Stimulated activated CD4-positive, alpha-beta T cell treated with anti-CD3 and anti-CD28 coated beads, Interleukin-1b, Interleukin-23, amount 100 ng/mL, for 24 hours (primary cell): ENCODE measurements around the gene SCLY.

Source experiments
- DNase-seq, 4 experiments: peaks; one replicate each; pipeline ENCODE4 v3.0.0-alpha.2; 2020; ENCODE audit warnings: low read depth in 4 of 4, low spot score in 1 of 4

The SCLY gene

DNA sequence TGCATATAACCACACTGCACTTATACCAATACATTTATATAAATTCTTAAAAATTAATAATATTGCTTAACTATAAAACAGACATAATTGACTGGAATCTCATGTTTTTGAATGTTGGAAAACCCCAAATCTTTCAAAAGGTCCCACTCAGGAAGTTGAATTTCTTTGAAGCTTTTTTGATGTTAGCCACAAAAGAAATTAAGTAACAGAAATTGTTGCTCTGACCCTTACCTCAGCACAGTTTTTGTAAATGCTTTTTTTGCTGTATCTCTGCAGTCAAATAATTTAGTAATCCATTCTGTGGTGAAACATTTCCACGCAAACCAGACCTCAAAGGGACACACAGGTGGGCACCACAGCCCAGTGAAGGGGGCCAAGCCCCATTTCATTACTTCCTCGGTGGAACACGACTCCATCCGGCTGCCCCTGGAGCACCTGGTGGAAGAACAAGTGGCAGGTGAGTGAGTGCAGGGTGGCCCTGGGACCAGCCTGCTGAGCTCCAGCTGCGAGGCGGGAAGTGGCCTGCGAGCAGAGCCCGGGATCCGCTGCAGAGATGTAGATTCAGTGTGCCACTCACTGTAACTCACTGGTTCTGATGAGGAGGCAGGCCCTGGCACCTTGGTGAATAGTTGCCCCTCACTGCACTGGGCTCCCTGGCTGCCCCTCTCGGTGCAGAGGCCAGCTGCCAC lies 8.4 kb downstream of the SCLY start:
- DNase-seq, result no peak

DNA sequence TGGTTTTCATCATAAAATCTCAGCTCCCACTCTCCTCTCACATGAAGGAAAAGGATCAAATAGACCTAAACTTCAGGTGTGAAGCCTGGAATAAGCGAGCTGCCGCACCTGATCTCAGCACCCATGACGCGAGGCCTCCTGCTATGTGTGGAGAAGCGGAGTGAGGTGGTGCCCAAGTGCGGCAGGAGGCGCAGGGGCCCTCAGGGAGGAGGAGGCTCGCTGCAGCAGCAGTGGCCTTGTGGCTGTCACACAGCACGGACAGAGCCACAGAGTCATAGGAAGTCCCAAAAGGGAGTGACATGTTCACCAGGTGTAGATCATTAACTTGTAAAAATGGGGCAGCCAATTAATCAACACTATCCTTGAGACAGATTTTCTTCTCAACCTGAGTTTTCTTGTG lies 9.1 kb downstream of the SCLY start:
- DNase-seq, result no peak

DNA sequence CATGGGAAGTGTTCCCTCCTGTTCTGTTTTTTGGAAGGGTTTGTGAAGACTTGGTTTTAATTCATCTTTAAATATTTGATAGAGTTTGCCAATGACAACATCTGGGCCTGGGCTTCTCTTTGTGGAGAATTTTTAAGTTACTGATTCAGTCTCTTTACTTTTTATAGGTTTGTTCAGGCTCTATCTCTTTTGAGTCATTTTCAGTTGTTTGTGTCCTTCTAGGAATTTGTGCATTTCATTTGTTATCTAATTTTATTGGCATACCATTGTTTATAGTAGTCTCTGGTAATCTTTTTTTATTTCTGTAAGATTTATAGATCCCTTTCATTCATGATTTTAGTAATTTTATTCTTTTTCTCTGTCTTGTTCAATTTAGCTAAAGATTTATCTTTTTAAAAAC lies 14.6 kb downstream of the SCLY start:
- no peak for DNase-seq

DNA sequence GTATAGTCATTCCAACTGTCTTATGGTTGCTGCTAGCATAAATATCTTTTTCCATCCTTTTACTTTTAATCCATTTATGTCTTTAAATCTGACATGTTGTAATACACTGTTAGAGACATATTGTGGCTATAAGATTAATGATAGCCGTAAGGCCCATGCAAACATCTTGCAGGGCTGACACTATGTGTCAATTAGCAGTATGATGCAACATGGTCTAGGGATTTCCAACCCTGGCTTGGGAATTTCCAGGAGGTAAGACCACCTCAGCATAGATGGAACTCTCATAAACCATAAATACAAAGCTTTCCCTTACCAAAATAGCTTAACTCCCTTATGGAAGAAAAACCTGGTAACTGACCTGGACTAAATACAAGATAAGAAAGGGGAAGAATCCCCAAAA lies 16.5 kb downstream of the SCLY start:
- no peak for DNase-seq

DNA sequence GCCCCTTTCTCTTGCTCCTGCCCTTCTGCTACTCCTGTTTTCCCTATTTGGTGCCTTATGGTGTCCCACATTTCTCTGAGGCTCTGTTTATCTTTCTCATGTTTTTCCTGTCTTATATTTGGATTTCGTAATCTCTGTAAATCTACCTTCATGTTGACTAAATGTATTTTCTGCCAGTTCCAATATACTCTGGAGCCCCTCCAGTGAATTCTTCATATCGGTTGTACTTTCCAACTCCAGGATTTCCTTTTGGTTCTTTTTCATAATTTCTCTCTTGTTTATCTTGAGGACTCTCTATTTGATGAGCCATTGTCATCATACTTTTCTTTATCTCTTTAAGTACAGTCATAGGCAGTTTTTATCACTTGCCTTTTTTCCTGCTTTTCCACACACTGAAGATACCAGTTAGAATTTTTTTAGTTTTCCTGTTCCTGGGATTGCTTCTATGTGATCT lies 19.1 kb downstream of the SCLY start:
- no peak for DNase-seq

DNA sequence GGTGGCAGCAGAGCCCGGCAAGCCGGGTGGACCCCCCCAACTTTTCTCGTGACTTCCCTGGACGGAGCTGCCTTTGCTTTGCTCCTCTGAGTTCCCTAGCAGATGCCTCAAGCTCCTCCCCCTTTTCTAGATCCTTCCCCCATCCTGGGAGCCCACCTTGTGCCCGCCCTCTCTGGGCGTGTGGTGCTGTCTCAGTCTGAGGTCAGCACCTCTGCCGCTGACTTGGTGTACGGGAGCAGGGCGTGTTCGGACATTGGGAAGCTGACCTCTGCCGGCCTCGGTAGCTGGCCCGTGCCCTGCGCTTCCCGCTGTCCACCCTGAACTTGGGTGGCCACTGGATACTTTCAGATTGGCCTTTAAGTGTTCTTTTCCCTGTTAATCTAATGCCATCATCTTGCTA lies 19.7 kb downstream of the SCLY start:
- DNase-seq, result no peak

DNA sequence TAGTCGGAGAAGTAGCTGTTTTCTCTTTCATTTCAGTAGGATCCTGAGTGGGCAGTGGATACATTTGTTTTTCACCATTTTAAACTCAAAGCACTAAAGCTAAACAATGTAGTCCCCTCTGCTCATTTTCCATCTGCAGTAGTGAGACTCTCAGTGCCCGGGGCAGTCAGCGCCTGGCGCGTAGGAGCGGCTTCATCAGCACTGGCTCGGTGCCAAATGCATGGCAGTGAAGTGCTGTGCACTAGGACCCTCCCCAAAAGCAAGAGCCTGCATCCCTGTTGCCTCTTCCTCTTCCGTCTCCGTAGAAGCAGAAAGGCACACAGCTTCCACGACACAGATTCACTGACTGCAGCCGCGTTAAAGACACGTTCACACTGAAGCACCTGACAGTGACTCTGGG lies 20.3 kb downstream of the SCLY start:
- DNase-seq, result no peak

DNA sequence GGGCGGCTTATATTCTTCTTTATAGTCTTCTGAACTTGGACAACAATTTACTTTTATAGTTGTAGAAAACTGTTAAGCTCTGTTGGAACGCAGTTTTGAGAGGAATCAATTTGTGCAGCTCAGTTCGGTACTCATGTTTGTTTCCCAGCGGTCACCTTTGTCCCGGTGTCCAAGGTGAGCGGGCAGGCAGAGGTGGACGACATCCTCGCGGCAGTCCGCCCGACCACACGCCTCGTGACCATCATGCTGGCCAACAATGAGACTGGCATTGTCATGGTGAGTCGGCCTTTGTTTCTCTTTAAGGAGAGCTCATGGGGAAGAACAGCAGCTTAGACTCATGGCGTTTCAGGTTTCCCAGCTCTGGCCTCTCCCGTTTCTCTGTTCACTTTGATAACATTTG lies 20.8 kb downstream of the SCLY start:
- no peak for DNase-seq

DNA sequence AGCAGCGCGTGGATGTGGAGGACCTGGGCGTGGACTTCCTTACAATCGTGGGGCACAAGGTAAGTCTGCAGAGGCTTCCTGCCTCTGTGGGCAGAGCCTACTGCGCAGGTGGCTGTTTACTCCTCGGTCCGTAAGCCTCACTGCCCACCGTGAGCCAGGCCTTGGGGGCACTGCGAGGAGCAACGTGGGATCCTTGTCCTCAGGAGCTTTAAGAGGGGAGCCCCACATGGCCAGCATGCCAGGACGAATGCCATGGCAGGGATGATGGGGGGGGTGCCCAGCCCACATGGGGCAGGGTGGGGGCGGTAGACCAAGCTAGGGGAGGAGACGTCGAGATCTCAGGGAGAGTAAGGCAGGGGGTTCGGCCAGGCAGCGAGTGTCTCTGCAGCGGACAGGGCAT lies 21.4 kb downstream of the SCLY start:
- DNase-seq, result no peak

DNA sequence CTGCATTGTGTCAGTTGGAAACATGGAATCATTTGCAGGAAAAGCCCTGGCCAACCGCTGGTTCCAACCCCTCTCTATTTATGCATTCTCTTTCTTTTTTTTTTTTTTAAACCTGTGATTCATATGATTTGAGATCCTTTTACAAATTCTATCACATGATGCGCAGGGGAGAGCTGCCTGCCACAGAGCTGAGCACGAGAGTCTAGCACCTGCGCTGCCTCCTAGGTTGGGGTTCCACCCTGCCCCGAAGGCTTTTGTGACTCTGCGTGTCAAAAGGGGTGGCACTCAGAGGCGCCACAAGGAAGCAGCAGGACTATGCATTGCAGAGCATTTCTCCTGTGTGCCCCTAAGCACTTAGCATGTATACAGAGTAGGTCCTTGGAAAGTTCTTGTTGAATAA lies 22.0 kb downstream of the SCLY start:
- DNase-seq, result no peak

DNA sequence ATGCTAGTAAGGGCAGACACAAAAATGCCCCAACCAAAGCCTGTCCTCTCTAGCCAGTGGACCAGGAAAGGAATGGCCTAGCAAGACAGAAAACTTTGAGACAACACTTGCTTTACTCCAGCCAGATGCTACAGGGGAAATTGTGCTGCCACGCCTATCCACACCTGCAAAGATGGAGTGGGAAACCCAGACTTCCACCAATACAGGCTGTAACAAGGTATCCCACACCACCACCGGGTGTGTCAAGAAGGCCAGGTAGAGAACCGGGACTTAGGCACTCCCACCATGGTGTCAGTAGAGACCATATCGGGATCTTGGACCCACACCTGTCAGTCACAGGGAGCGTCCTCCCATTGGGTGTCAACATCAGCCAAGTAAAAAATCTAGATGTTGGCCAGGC lies 23.1 kb downstream of the SCLY start:
- DNase-seq, result no peak

DNA sequence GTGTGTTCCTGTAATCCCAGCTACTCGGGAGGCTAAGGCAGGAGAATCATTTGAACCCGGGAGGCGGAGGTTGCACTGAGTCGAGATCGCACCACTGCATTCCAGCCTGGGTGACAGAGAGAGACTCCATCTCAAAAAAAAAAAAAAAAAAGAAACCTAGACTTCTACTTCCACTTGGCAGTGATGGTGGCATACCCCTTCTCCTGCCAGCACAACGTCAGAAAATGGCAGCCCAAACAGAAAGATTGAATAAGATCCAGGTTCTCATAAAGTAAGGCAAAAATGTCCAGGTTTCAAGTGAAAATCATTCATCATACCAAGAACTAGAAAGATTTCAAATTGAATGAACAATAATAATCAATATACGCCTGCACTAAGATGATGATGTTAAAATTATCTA lies 24.0 kb downstream of the SCLY start:
- no peak for DNase-seq

DNA sequence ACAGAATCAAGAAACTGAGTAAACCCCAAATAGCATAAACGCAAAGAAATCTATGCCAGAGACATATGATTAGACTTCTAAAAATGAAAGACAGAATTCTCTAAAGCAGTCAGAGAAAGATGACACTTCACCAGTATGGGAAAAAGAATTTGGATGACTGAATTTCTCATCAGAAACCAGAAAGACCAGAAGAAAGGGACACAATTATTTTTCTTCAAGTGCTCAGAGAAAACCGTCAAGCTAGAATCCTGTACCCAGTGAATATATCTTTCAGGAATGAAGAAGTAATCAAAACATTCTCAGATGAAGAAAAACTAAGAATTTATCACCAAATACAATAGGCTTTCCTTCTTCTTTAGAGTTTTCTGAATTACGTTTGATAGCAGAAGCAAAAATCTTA lies 25.1 kb downstream of the SCLY start:
- no peak for DNase-seq

DNA sequence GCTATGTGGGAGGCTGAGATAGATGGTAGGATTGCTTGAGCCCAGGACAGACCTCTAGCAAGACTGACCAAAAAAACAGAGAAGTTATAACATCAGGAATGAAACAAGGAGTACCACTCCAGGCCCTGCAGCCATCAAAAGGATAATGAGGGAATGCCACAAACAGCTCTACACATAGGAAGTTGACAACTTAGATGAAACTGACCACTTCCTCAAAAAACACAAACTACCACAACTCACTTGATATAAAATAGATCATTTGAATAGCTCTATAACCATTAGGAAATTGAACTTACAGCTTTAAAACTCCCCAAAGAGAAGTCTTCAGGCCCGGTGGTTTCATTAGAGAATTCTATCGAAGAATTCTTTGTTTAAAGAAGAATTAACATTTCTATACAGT lies 26.4 kb downstream of the SCLY start:
- DNase-seq, result no peak

DNA sequence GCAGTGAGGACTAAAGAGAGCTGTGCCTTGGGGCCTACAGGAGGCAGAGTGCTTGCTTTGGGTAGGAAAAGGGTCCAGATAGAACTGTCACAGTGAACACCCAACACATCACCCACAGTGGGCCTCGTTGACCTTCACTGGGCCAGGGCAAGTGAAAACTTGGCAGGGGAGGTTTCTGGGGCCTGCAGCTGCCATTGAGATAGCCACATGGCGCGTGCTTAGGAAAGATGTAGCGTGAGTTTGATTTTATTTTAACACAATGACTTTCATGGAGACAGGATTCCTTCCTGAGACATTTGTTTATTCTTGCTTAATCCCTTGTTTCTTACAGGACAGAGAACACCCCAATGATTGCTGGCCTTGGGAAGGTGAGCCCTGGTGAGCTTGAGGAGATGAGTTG lies 30.1 kb downstream of the SCLY start:
- no peak for DNase-seq

DNA sequence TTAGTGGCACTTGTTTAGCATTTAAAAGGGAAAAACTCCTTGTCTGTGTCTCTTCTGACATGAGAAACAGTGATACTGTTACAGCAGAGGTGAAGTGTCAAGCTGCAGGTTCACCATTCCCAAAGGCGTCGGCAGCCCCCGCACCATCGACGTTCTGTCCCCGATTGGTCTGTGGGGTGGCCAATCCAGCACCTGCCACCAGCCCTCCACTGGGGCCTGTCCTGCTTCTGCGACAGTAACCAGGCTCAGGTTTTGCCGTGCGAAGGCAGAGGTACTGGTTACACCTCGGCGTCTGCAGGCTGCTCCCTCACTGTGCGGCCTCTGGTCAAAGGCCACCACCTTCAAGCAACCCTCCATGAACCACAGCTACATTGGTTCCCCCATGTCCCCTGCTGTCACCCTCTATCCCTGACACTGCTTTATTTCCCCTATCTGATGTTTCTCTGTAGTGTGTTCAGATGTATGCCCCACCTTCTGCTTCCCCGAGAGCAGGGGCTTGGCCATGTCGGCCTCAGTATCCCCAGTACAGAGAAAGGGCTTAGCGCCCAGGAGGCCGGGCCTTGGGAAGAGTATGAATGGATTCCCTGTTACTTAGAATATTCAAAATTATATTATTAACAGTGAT lies 30.7 kb downstream of the SCLY start:
- no peak for DNase-seq

DNA sequence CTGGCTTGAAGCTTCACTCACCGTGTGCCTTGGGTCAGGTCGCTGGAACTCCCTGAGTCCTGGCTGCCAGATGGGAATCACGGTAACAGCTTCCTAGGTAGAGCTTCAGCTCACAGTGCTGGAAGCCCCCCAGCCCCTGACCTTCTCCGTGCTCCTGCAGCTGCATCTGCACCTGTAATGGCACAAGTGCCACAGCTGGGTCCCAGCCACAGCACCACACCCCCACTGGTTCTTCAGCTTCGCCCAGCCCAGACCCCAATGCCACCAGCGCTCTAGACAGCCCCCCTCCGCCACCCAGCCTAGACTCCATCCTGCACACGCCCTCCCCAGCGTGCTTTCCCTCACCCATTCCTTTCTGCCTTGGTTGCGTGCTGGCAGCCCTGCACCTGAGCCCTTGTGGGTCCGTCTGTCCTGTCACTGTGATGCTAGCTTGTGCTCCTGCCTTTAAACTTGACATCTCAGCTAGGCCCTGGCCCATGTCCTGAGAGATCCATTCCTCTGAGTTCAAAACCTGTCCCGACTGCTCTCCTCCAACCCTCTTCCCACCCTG lies 31.8 kb downstream of the SCLY start:
- DNase-seq, result no peak

DNA sequence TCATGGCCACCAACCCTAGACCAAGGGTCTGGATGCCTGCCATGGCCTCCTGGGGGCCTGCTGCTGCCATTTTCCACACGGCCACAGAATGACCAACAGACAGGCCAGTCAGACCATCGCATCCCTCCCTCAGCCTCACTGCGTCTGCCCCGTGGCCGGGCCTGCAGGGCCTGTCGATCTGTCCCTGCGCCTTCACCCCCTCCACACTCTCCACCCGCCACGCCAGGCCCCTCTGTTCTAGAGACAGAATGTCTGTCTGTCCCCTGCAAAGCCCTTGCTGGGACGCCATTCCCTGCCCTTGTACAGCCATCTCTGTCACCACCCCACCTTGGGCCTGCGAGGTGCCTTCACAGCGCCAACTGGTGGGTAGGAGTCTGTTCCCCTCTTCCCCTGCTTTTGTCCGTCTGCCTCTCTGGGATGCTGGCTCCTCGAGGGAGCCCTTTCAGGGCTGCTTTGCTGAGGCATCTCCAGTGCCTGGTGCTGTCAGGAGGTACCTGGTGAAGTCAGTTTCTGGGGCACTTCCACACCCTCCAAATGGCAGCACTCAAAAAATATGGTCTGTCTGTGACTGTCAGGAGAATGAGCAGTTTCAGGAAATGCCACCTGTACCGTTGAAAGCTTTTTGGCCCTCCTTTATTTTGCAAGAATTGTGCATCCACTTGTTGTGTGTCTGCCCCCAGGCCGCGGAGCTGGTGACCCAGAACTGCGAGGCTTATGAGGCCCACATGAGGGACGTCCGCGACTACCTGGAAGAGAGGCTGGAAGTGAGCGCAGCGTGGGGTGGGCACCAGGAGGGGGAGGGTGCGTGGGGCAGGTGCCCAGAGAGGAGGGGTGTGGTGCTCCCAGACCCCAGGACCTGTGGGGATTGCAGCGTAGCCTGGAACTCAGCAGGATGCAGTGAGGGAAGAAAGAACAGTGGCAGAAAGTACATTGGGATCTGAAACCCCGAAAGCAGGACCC lies 32.7 kb downstream of the SCLY start:
- no peak for DNase-seq

DNA sequence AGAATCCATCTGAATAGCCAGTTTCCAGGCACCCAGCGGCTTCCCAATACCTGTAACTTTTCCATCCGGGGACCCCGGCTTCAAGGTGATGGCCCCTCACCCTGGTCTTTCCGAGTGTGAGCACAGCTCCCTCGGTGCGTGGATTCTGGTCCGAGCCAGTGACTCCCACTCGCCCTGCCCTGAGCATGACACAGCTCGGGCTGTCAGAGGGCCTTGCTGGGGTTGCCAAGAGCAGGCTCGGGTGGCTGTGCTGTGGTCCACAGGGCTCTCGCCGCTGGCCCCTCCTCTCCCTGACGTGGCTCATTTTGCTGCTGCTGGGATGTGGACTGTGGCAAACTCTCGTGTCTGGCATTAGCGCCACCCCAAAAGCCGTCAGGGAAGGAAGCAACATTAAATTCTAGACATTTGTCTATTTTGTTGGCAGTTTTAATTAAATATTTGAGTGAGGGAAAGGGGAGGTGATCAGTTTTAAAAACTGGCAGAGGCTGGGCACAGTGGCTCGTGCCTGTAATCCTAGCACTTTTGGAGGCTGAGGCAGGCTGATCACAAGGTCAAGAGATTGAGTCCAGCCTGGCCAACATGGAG lies 33.7 kb downstream of the SCLY start:
- no peak for DNase-seq

DNA sequence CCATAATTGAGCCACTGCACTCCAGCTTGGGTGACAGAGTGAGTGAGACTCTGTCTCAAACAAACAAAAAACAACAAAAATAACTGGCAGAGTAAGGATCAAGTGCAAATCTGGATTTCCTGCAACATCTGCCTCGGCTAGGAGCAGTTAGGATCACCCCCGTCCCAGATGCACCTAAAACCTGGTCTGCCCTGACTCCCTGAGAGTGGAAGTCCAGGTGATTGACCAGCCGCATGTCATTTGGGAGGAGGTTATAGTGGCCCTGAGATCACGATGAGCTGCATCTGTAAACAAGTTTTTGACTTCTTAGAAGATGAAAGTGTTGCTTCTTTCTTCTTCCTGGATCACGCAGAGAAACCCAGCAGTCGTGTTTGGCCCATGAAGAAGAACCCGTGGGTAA lies 34.3 kb downstream of the SCLY start:
- no peak for DNase-seq

DNA sequence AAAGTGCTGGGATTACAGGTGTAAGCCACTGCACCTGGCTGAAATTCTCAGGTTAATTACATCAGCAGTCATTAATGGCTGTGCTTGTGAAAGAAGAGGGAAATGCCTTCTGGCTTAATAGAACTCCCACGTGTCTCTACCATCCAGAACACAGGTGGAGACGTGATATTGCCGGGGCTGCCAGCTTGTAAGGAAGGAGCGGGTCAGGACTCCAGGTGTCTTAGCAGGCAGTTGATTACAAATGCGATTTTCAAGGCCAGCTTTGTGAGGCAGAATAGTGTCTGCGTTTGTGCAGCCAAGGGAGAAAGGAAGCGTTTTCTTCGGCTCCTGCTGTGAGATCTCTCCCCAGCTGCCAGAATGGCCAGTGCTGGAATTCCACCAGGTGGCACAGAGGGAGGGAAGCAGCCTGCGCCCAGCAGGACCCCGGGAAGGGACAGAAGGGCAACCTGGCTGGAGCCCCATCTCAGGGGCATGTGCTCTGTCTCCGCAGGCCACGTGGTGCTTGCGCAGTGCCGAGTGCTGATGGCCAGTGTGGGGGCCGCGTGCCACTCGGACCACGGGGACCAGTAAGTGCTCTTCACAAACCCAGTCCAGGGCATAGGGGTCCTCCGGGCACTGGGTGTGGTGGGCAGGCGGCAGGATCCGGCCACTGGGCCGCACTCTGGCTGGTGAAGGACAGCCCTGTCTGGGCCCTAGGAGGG lies 35.7 kb downstream of the SCLY start:
- DNase-seq, result no peak
